Endothelial cell of umbilical vein (primary cell): Measurements from ENCODE around the gene OTOGL. TPM values are rescaled to one million over a fixed set of nuclear protein-coding genes. Genes with fewer than 3 reads are reported as not detected.

Experiments used
- BruUV-seq: library from RNA; stranded (reverse); fragments of 400-500 nt; replicated peaks from 2 replicates; lab custom pipeline; 2021; lab: Mats Ljungman, UMichigan
- CTCF ChIA-PET: fragments of 300-600, 350-600 bp; sonication (Branson Sonifier 250); formaldehyde crosslinking; loops from one replicate; lab custom pipeline; 2021; ENCODE audit warnings: antibody characterized with exemption, inconsistent platforms; lab: Charles Lee
- POLR2A ChIA-PET: fragments of 300-600, 350-600 bp; sonication (Branson Sonifier 250); formaldehyde crosslinking; loops from one replicate; lab custom pipeline; 2021; ENCODE audit warnings: antibody characterized with exemption, inconsistent platforms; lab: Charles Lee
- DNase-seq: peaks from one replicate; pipeline ENCODE4 v3.0.0-alpha.2; 2011; ENCODE audit warnings: low read depth, low spot score
- FAIRE-seq: peaks from 2 replicates; lab custom pipeline; 2011; peaks lifted over from hg19 to GRCh38; lab: Jason Lieb, UNC
- H2AFZ ChIP-seq: 2 replicates; pipeline ENCODE4 v1.6.0; 2012; ENCODE audit warnings: low read depth, low read length, control low read depth, inconsistent platforms
- H3K27ac ChIP-seq: 2 replicates; pipeline ENCODE4 v1.5.1; 2011; ENCODE audit warnings: low read depth, mild to moderate bottlenecking, control low read depth, low read length, moderate library complexity; ENCODE audit not compliant: insufficient read depth
- H3K27me3 ChIP-seq, 2 experiments: 2 replicates each; pipeline versions ENCODE4 v1.6.0 to v1.6.1; 2011; ENCODE audit warnings: low read length in 2 of 2, mixed read lengths in 1 of 2; ENCODE audit not compliant: control insufficient read depth in 2 of 2, insufficient read depth in 2 of 2
- H3K36me3 ChIP-seq, 2 experiments: 2 replicates in 1 of 2; 3 replicates in 1 of 2; pipeline ENCODE4 v1.5.1; 2011; ENCODE audit warnings: low read length in 2 of 2, mild to moderate bottlenecking in 1 of 2, moderate library complexity in 1 of 2; ENCODE audit not compliant: control insufficient read depth in 2 of 2, insufficient read depth in 2 of 2; ENCODE audit errors: extremely low read depth in 1 of 2
- H3K4me1 ChIP-seq: 3 replicates; pipeline ENCODE4 v1.5.1; 2011; ENCODE audit warnings: mild to moderate bottlenecking, low read length; ENCODE audit not compliant: control insufficient read depth, insufficient read depth; ENCODE audit errors: extremely low read depth
- H3K4me2 ChIP-seq: 2 replicates; pipeline ENCODE4 v1.6.1; 2011; ENCODE audit warnings: low read length, control low read depth, mixed read lengths; ENCODE audit not compliant: insufficient read depth
- H3K4me3 ChIP-seq, 3 experiments: fragments of 200-600 bp in 1 of 3; sonication (generic), shearing (Covaris generic) in 1 of 3; replicated peaks in 1 of 3; 2 replicates each; pipeline ENCODE4 v1.5.1; 2011 to 2016; ENCODE audit warnings: control low read depth in 3 of 3, low read length in 3 of 3, mild to moderate bottlenecking in 2 of 3, inconsistent platforms in 1 of 3, low read depth in 1 of 3, moderate library complexity in 1 of 3; ENCODE audit not compliant: insufficient read depth in 1 of 3
- H3K79me2 ChIP-seq: 2 replicates; pipeline ENCODE4 v1.6.0; 2012; ENCODE audit warnings: low read length, inconsistent platforms; ENCODE audit not compliant: control insufficient read depth, insufficient read depth
- H3K9ac ChIP-seq: replicated peaks from 2 replicates; pipeline ENCODE3; 2011; ENCODE audit warnings: low read length, control low read depth; ENCODE audit not compliant: insufficient read depth; ENCODE audit errors: extremely low read depth
- H3K9me1 ChIP-seq: replicated peaks from 3 replicates; pipeline ENCODE4 v1.6.0; 2011; ENCODE audit warnings: mild to moderate bottlenecking, low read length; ENCODE audit not compliant: control insufficient read depth, insufficient read depth; ENCODE audit errors: extremely low read depth
- H3K9me3 ChIP-seq: replicated peaks from 2 replicates; pipeline ENCODE4 v1.5.1; 2012; ENCODE audit warnings: low read length, inconsistent platforms; ENCODE audit not compliant: control insufficient read depth, insufficient read depth
- H4K20me1 ChIP-seq: replicated peaks from 2 replicates; pipeline ENCODE3; 2011; ENCODE audit warnings: mild to moderate bottlenecking, low read length; ENCODE audit not compliant: control insufficient read depth, insufficient read depth; ENCODE audit errors: extremely low read depth
- EZH2 ChIP-seq: IDR thresholded peaks from 2 replicates; pipeline ENCODE4 v1.6.1; 2012; ENCODE audit warnings: borderline replicate concordance, low read depth, mild to moderate bottlenecking, moderate library complexity, low read length, inconsistent platforms; ENCODE audit not compliant: severe bottlenecking
- FOS ChIP-seq: IDR thresholded peaks from 2 replicates; pipeline ENCODE4 v1.6.1; 2011; ENCODE audit warnings: mild to moderate bottlenecking, low read length, moderate library complexity, borderline replicate concordance; ENCODE audit not compliant: insufficient read depth
- GATA2 ChIP-seq: IDR thresholded peaks from 2 replicates; pipeline ENCODE4 v1.7.0; 2011; ENCODE audit warnings: low read depth, mild to moderate bottlenecking, moderate library complexity, mixed read lengths, low read length; ENCODE audit not compliant: insufficient read length, insufficient read depth
- JUN ChIP-seq: IDR thresholded peaks from 2 replicates; pipeline ENCODE4 v1.6.1; 2011; ENCODE audit warnings: borderline replicate concordance, low read depth; ENCODE audit not compliant: insufficient read length, insufficient read depth
- MYC ChIP-seq: IDR thresholded peaks from one replicate; pipeline ENCODE4 v1.6.1; 2011; ENCODE audit warnings: mild to moderate bottlenecking, low read depth, low read length
- POLR2A ChIP-seq: IDR thresholded peaks from 2 replicates; pipeline ENCODE4 v1.6.1; 2012; ENCODE audit warnings: low read depth, mild to moderate bottlenecking, control low read depth, low read length
- POLR2AphosphoS5 ChIP-seq: IDR thresholded peaks from 2 replicates; pipeline ENCODE4 v1.6.1; 2012; ENCODE audit warnings: low read depth, mild to moderate bottlenecking, control low read depth, low read length, moderate library complexity; ENCODE audit not compliant: insufficient read depth
- dilution Hi-C: fragments of 300-500 bp; cut with MboI; formaldehyde crosslinking; loops from one replicate; pipeline ENCODE4 v1.15.0; 2019; ENCODE audit warnings: low sequenced_read_pairs; ENCODE audit not compliant: extremely low pct_ligation_motif_present
- intact Hi-C: fragments of 100-400 bp; cut with micrococcal nuclease; formaldehyde crosslinking; loops from one replicate; pipeline ENCODE4 v1.10.0; 2022
- polyA plus RNA-seq, 4 experiments: library from polyadenylated mRNA; depleted of rRNA in 3 of 4; stranded (reverse) in 3 of 4; unstranded in 1 of 4; fragments of >200 nt; gene quantifications; 2 replicates each; pipeline versions ENCODE4 v1.2.1 to v1.2.3, GENCODE V29; 2011 to 2012; ENCODE audit warnings: missing spikeins in 1 of 4
- total RNA-seq: library from RNA; stranded (reverse); gene quantifications from 2 replicates; pipeline ENCODE4 v1.2.3, GENCODE V29; 2021
- TF ChIP-seq, protein P1 (sequence below): IDR thresholded peaks from 2 replicates; pipeline ENCODE4 v1.6.1; 2011; ENCODE audit not compliant: insufficient read depth, insufficient read length
- TF ChIP-seq, protein P2 (sequence below), 2 donors: IDR thresholded peaks; 1 replicate in 1 of 2; 2 replicates in 1 of 2; pipeline ENCODE4 v1.5.1; 2011; ENCODE audit warnings: low read length in 2 of 2, mild to moderate bottlenecking in 2 of 2, moderate library complexity in 2 of 2, control low read depth in 1 of 2, inconsistent platforms in 1 of 2, low read depth in 1 of 2; ENCODE audit not compliant: insufficient read depth in 1 of 2; ENCODE audit errors: extremely low read depth in 1 of 2

Gene OTOGL
- total and polyA plus RNA-seq, 2 donors (not counting 3 experiments of a cell fraction or from before 2014, with no cell fraction given), result 1.4 to 2.0 TPM

DNA sequence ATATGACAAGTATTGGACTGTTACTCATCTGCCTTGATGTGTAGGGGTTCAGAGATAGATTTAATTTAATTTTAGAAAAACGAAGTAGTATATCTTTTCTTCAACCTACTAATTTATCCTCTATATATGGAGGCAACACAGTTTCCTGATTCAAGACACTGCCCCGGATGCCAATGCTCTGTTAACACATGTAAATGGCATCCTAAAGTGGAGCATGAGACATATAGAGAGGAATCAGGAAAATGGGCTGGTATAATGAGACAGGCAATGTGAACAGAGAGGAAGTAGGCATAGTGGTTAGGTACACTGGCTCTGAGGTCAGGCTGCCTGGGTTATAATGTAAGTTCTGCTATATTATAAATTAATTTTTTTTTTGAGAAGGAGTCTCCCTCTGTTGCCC lies 85.6 kb downstream of the OTOGL start:
- Histone ChIP-seq H4K20me1 (no peaks in the 10 kb centered on the region), H3K27me3 (no peaks in the 10 kb centered on the region), H3K4me1 (peaks cover 19% of the 10 kb centered on the region), H3K9me1 (no peaks in the 10 kb centered on the region), H3K36me3 (no peaks in the 10 kb centered on the region), H3K4me2 (no peak overlapping the region), H2AFZ (no peak overlapping the region), H3K9ac (no peak overlapping the region), H3K9me3 (no peaks in the 10 kb centered on the region), H3K79me2 (no peaks in the 10 kb centered on the region), H3K27ac (no peak overlapping the region), H3K4me3 (no peak overlapping the region)
- BruUV-seq, result no TSS peak
- DNase-seq (no peak), FAIRE-seq (no peak)
- ChIA-PET CTCF (no interaction called here), POLR2A (no interaction called here)
- intact Hi-C loops (loop anchor here (10.0 kb wide), 1 partner anchor 400 kb away; no protein-coding TSS in a partner anchor), dilution Hi-C loops (no loop called here)
- no peak for TF ChIP-seq POLR2AphosphoS5
- TF ChIP-seq FOS, result no peak
- no peak for TF ChIP-seq EZH2
- TF ChIP-seq MYC, result no peak
- TF ChIP-seq, protein P1, sequence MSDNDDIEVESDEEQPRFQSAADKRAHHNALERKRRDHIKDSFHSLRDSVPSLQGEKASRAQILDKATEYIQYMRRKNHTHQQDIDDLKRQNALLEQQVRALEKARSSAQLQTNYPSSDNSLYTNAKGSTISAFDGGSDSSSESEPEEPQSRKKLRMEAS, result no peak
- TF ChIP-seq GATA2, result no peak
- TF ChIP-seq, protein P2, sequence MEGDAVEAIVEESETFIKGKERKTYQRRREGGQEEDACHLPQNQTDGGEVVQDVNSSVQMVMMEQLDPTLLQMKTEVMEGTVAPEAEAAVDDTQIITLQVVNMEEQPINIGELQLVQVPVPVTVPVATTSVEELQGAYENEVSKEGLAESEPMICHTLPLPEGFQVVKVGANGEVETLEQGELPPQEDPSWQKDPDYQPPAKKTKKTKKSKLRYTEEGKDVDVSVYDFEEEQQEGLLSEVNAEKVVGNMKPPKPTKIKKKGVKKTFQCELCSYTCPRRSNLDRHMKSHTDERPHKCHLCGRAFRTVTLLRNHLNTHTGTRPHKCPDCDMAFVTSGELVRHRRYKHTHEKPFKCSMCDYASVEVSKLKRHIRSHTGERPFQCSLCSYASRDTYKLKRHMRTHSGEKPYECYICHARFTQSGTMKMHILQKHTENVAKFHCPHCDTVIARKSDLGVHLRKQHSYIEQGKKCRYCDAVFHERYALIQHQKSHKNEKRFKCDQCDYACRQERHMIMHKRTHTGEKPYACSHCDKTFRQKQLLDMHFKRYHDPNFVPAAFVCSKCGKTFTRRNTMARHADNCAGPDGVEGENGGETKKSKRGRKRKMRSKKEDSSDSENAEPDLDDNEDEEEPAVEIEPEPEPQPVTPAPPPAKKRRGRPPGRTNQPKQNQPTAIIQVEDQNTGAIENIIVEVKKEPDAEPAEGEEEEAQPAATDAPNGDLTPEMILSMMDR (IDR thresholded peaks at IDR 0.05; ENCODE audit: extremely low read depth in 1 of 2, insufficient read depth in 1 of 2, low read depth in 1 of 2, low read length in 2 of 2), result no peak
- TF ChIP-seq JUN, result no peak
- no peak for TF ChIP-seq POLR2A
